Breast epithelium (tissue), 4 donors: Measurements from ENCODE around the gene BAG3. TPM values are rescaled to one million over a fixed set of nuclear protein-coding genes. Genes with fewer than 3 reads are reported as not detected.

Source experiments
- DNase-seq, 2 donors: peaks; one replicate each; pipeline ENCODE4 v3.0.0-alpha.2; 2019; ENCODE audit warnings: low spot score in 2 of 2
- H3K27ac ChIP-seq, 2 donors: fragments of 200-600 bp; sonication (generic) in 1 of 2; one replicate each; pipeline ENCODE4 v1.5.1; 2016 to 2019; ENCODE audit warnings: mild to moderate bottlenecking in 1 of 2
- H3K27me3 ChIP-seq, 2 donors: fragments of 200-600 bp; sonication (generic) in 1 of 2; one replicate each; pipeline versions ENCODE4 v1.5.1 to v1.6.0; 2017 to 2019; ENCODE audit warnings: control low read depth in 1 of 2, mild to moderate bottlenecking in 1 of 2
- H3K36me3 ChIP-seq: fragments of 200-600 bp; one replicate; pipeline ENCODE4 v1.5.1; 2019
- H3K4me1 ChIP-seq, 2 donors: fragments of 200-600 bp; sonication (generic); one replicate each; pipeline ENCODE4 v1.5.1; 2016 to 2019; ENCODE audit warnings: control low read depth in 1 of 2
- H3K4me3 ChIP-seq, 3 donors: fragments of 200-600 bp; sonication (generic); 1 replicate in 2 of 3; 2 replicates in 1 of 3; pipeline ENCODE4 v1.5.1; 2016 to 2019; ENCODE audit warnings: mild to moderate bottlenecking in 3 of 3, moderate library complexity in 2 of 3
- H3K9me3 ChIP-seq, 2 donors: fragments of 200-600 bp; sonication (generic) in 1 of 2; one replicate each; pipeline ENCODE4 v1.5.1; 2016 to 2019; ENCODE audit warnings: control low read depth in 1 of 2
- POLR2A ChIP-seq: fragments of 450-650 bp; IDR thresholded peaks from one replicate; pipeline ENCODE4 v1.6.1; 2016; ENCODE audit warnings: antibody characterized with exemption, mild to moderate bottlenecking, moderate library complexity
- POLR2AphosphoS5 ChIP-seq, 3 donors: sonication (generic); formaldehyde crosslinking; IDR thresholded peaks; one replicate each; pipeline ENCODE4 v1.6.1; 2017; ENCODE audit warnings: antibody characterized with exemption in 3 of 3
- intact Hi-C: fragments of 100-400 bp; cut with DNase I; formaldehyde crosslinking; loops from one replicate; pipeline ENCODE4 v1.15.1; 2023; ENCODE audit warnings: low total_unique reads
- total RNA-seq, 3 donors: library from RNA; depleted of rRNA; stranded (reverse); fragments of >200 nt; gene quantifications; one replicate each; pipeline ENCODE4 v1.1.0, GENCODE V29; 2016
- TF ChIP-seq, protein P1 (sequence below), 3 donors: fragments of 450-650 bp; IDR thresholded peaks; one replicate each; pipeline ENCODE4 v1.5.1; 2016 to 2017; ENCODE audit warnings: antibody characterized with exemption in 3 of 3, mild to moderate bottlenecking in 3 of 3, moderate library complexity in 3 of 3

BAG3 gene
- total RNA-seq, 3 donors from 2014 or later, result 17.1 to 29.9 (median 23.9) TPM

DNA sequence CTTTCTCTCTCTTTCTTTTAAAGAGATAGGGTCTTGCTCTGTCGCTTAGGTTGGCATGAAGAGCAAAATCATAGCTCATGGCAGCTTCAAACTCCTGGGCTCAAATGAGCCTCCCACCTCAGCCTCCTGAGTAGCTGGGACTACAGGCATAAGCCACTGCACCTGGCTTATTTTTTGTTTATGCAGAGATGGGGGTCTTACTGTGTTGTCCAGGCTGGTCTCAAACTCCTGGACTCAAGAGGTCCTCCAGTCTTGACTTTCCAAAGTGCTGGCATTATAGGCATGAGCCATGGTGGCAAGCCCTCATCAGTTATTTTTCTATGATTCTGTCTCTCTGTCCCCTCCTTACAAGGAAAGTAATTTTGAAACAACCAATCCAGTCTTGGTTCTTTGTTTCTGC, 1.1 kb upstream of the BAG3 start:
- Histone ChIP-seq H3K36me3 (no peaks in the 10 kb centered on the region), H3K27ac (no peak overlapping the region)

DNA sequence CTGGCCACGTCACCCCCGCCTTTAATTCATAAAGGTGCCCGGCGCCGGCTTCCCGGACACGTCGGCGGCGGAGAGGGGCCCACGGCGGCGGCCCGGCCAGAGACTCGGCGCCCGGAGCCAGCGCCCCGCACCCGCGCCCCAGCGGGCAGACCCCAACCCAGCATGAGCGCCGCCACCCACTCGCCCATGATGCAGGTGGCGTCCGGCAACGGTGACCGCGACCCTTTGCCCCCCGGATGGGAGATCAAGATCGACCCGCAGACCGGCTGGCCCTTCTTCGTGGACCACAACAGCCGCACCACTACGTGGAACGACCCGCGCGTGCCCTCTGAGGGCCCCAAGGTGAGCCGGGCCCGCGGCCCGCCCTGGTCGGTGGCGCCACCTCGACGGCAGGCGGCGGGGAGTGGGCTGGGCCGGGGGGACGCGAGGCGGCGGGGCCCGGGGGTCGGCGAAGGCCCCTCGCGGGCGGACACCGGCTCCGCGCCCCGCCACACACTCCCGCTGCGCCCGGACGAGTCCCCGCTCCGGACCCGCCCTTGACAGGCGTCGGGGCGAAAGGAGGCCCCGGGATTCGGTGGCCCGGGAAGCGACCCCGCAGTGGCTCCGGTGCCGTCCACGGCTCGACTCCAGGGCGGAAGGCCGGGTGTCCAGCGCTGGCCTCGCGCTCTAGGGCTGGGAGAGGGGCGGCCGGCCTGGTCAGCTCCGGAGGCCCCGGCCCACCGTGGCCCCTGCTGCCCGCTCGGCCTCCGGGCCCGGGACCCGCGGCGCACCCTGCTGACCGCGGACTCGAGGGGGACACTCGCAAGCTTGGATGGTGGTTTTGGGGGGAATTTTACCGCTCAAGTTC, 557 bp downstream of the BAG3 start:
- Histone ChIP-seq H3K27me3 (no peaks in the 10 kb centered on the region), H3K4me1 (peaks cover 0 to 20% of the 10 kb centered on the region in 2 donors), H3K4me3 (peak overlapping the region; percentile 87 to 98 (median 93)), H3K36me3 (no peaks in the 10 kb centered on the region), H3K27ac (peak overlapping the region; percentile 96 to 98), H3K9me3 (no peaks in the 10 kb centered on the region)
- DNase-seq, result no peak
- intact Hi-C loops, result no loop called here
- peak in 1 of 3 donors; percentile 26 for TF ChIP-seq POLR2AphosphoS5 (IDR thresholded peaks at IDR 0.05)
- TF ChIP-seq, protein P1, sequence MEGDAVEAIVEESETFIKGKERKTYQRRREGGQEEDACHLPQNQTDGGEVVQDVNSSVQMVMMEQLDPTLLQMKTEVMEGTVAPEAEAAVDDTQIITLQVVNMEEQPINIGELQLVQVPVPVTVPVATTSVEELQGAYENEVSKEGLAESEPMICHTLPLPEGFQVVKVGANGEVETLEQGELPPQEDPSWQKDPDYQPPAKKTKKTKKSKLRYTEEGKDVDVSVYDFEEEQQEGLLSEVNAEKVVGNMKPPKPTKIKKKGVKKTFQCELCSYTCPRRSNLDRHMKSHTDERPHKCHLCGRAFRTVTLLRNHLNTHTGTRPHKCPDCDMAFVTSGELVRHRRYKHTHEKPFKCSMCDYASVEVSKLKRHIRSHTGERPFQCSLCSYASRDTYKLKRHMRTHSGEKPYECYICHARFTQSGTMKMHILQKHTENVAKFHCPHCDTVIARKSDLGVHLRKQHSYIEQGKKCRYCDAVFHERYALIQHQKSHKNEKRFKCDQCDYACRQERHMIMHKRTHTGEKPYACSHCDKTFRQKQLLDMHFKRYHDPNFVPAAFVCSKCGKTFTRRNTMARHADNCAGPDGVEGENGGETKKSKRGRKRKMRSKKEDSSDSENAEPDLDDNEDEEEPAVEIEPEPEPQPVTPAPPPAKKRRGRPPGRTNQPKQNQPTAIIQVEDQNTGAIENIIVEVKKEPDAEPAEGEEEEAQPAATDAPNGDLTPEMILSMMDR (IDR thresholded peaks at IDR 0.05), result no peak

More for the DNA sequence above, 1.1 kb upstream of the BAG3 start:
- intact Hi-C loops, result no loop called here
- peaks cover 0 to 9% of the 10 kb centered on the region in 2 donors for H3K4me1 ChIP-seq
- TF ChIP-seq POLR2A (no peak), POLR2AphosphoS5 (IDR thresholded peaks at IDR 0.05) (no peak)
- TF ChIP-seq, protein P1 (IDR thresholded peaks at IDR 0.05), result no peak
- no peak for DNase-seq
- H3K4me3 ChIP-seq, result no peak overlapping the region
- no peaks in the 10 kb centered on the region for H3K27me3 ChIP-seq
- H3K9me3 ChIP-seq, result no peaks in the 10 kb centered on the region

DNA sequence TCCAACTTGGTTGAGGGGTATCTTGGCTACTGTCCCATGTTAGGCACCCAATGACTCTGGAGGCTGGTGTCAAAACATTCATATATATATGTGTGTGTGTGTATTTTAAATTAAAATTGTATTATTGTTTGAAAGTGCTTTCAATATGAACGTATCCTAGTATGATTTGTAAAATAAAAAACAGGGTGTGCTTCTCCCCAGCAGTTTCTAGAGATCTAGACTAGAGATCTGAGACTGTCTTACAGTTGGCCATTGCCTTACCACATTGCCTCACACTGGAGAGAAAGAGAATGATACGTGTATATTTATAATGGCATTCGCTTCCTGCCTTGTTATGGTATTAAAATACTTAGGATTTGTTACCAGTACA, 1.2 kb downstream of the BAG3 start:
- H3K27ac ChIP-seq, result peak overlapping the region; percentile 96 to 98
- no peaks in the 10 kb centered on the region for H3K9me3 ChIP-seq
- peak overlapping the region; percentile 87 to 98 (median 93) for H3K4me3 ChIP-seq
- intact Hi-C loops, result no loop called here
- no peaks in the 10 kb centered on the region for H3K36me3 ChIP-seq
- no peak for TF ChIP-seq POLR2A
- TF ChIP-seq, protein P1 (IDR thresholded peaks at IDR 0.05), result peak in 2 of 3 donors; percentile 17 to 26
- H3K27me3 ChIP-seq, result no peaks in the 10 kb centered on the region
- no peak for DNase-seq
- peaks cover 0 to 20% of the 10 kb centered on the region in 2 donors for H3K4me1 ChIP-seq

DNA sequence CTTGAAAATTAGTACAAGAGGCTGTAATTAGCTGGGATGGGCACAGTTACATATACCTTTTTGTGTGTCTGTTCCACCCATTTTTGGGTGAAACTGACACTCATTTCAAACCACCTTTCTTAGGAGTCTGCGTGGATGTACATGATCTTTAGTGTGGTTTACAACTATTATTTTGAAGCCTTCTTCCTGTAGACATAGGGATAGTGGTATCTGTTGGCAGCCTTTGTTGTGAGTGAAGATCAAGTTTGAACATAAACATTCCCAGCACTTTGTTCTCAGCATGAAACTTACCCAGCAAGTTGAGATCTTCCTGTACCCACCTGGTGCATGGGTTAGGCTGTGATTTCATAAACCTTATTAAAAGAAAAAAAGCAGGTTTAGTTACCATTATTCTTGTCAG, 2.0 kb downstream of the BAG3 start:
- no peak for DNase-seq
- TF ChIP-seq, protein P1 (IDR thresholded peaks at IDR 0.05), result no peak
- TF ChIP-seq POLR2A (no peak), POLR2AphosphoS5 (IDR thresholded peaks at IDR 0.05) (no peak)
- H3K27ac ChIP-seq, result peak overlapping the region; percentile 52 to 98
- H3K36me3 ChIP-seq, result no peaks in the 10 kb centered on the region
- H3K4me3 ChIP-seq, result peak overlapping the region; percentile 87 to 98 (median 93)
- H3K4me1 ChIP-seq, result peaks cover 0 to 26% of the 10 kb centered on the region in 2 donors
- H3K27me3 ChIP-seq, result no peaks in the 10 kb centered on the region
- intact Hi-C loops, result no loop called here
- H3K9me3 ChIP-seq, result no peaks in the 10 kb centered on the region

DNA sequence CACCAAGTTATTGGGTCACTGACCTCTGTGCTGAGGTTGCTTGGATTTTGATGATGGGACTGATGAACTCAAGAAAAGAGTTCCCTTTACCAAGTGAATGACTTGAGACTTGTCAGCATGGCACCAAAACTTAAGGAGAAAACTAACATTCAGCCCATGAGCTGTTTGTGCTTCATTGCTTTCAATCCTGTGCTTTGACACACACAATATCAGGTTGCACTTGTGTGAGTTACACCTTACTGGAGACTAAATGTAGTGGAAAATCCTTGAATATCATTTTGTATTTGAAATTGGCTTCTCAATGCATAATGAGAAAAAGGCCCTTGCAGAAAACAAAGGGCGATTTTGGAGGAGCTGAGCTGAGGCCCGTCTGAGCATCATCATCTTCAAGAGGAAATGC, 2.7 kb downstream of the BAG3 start:
- peaks cover 5 to 32% of the 10 kb centered on the region in 2 donors for H3K4me1 ChIP-seq
- intact Hi-C loops, result no loop called here
- H3K27me3 ChIP-seq, result no peaks in the 10 kb centered on the region
- peak overlapping the region in 2 of 3 donors; percentile 8 to 87 for H3K4me3 ChIP-seq
- no peak for TF ChIP-seq POLR2A
- TF ChIP-seq, protein P1 (IDR thresholded peaks at IDR 0.05), result no peak
- TF ChIP-seq POLR2AphosphoS5 (IDR thresholded peaks at IDR 0.05), result no peak
- H3K27ac ChIP-seq, result peak overlapping the region; percentile 49 to 98
- H3K36me3 ChIP-seq, result no peaks in the 10 kb centered on the region
- no peak for DNase-seq
- no peaks in the 10 kb centered on the region for H3K9me3 ChIP-seq
